ENCODE results near the gene PIGQ. TPM values are rescaled to one million over a fixed set of nuclear protein-coding genes. Genes with fewer than 3 reads are reported as not detected.

Gene PIGQ
- total and polyA plus RNA-seq, 4 donors = 34.9 to 98.2 (median 61.4) TPM

- no peaks in the 10 kb centered on the region for H3K4me1 ChIP-seq (ENCODE audit: control insufficient read depth in 5 of 5, insufficient read depth in 5 of 5, low read length in 5 of 5)
- no peak for TF ChIP-seq CTCF (IDR thresholded peaks at IDR 0.05; ENCODE audit: control extremely low read depth, extremely low read depth)
- H3K9ac ChIP-seq (ENCODE audit: insufficient read depth in 1 of 2, low read length in 2 of 2) = no peak overlapping the region
- no peaks in the 10 kb centered on the region for H3K27me3 ChIP-seq (ENCODE audit: control insufficient read depth in 3 of 3, insufficient read depth in 3 of 3, low read length in 2 of 3)
- WGBS, 2 donors = 97 to 99% methylated on average over 27 to 28 of the region's 28 CpGs
- H3K36me3 ChIP-seq (ENCODE audit: control insufficient read depth in 4 of 4, insufficient read depth in 4 of 4, low read length in 4 of 4) = peaks cover 0 to 71% (median 6%) of the 10 kb centered on the region in 4 donors
- DNase-seq = no peak
- H3K9me3 ChIP-seq (ENCODE audit: control insufficient read depth in 4 of 4, insufficient read depth in 3 of 4, low read length in 3 of 4) = no peaks in the 10 kb centered on the region
- ATAC-seq (ENCODE audit: insufficient read depth, low FRiP score) = no peak
- no peak overlapping the region for H3K27ac ChIP-seq (ENCODE audit: low read depth in 1 of 2, low read length in 1 of 2)
- no peak overlapping the region for H3K4me3 ChIP-seq
Measured at GRCh38 chr16:551210-551609, 18.6 kb upstream of the PIGQ start.

GRCh38 chr16:552171-552570, 17.6 kb upstream of the PIGQ start:
- Histone ChIP-seq H3K27ac (ENCODE audit: low read depth in 1 of 2, low read length in 1 of 2) (no peak overlapping the region), H3K4me3 (no peak overlapping the region), H3K4me1 (ENCODE audit: control insufficient read depth in 5 of 5, insufficient read depth in 5 of 5, low read length in 5 of 5) (no peaks in the 10 kb centered on the region), H3K9me3 (ENCODE audit: control insufficient read depth in 4 of 4, insufficient read depth in 3 of 4, low read length in 3 of 4) (no peaks in the 10 kb centered on the region), H3K9ac (ENCODE audit: insufficient read depth in 1 of 2, low read length in 2 of 2) (no peak overlapping the region), H3K36me3 (ENCODE audit: control insufficient read depth in 4 of 4, insufficient read depth in 4 of 4, low read length in 4 of 4) (peaks cover 0 to 64% (median 6%) of the 10 kb centered on the region in 4 donors), H3K27me3 (ENCODE audit: control insufficient read depth in 3 of 3, insufficient read depth in 3 of 3, low read length in 2 of 3) (no peaks in the 10 kb centered on the region)
- 96 to 97% methylated on average over 34 to 35 of the region's 35 CpGs for WGBS, 2 donors
- DNase-seq (no peak), ATAC-seq (ENCODE audit: insufficient read depth, low FRiP score) (no peak)
- TF ChIP-seq CTCF (IDR thresholded peaks at IDR 0.05; ENCODE audit: control extremely low read depth, extremely low read depth) = no peak

- no peak for DNase-seq
- H3K4me3 ChIP-seq = no peak overlapping the region
Measured at GRCh38 chr16:553601-554296, 16.0 kb upstream of the PIGQ start.

More at GRCh38 chr16:553601-554296, 16.0 kb upstream of the PIGQ start:
- TF ChIP-seq CTCF (IDR thresholded peaks at IDR 0.05; ENCODE audit: control extremely low read depth, extremely low read depth) = no peak
- no peaks in the 10 kb centered on the region for H3K4me1 ChIP-seq (ENCODE audit: control insufficient read depth in 5 of 5, insufficient read depth in 5 of 5, low read length in 5 of 5)
- H3K9me3 ChIP-seq (ENCODE audit: control insufficient read depth in 4 of 4, insufficient read depth in 3 of 4, low read length in 3 of 4) = no peaks in the 10 kb centered on the region
- no peak overlapping the region for H3K27ac ChIP-seq (ENCODE audit: low read depth in 1 of 2, low read length in 1 of 2)
- WGBS, 2 donors = 94 to 96% methylated on average over 30 to 33 of the region's 33 CpGs
- peaks cover 0 to 49% (median 2%) of the 10 kb centered on the region in 4 donors for H3K36me3 ChIP-seq (ENCODE audit: control insufficient read depth in 4 of 4, insufficient read depth in 4 of 4, low read length in 4 of 4)
- H3K9ac ChIP-seq (ENCODE audit: insufficient read depth in 1 of 2, low read length in 2 of 2) = no peak overlapping the region
- peaks cover 0 to 11% (median 0%) of the 10 kb centered on the region in 3 donors for H3K27me3 ChIP-seq (ENCODE audit: control insufficient read depth in 3 of 3, insufficient read depth in 3 of 3, low read length in 2 of 3)
- ATAC-seq (ENCODE audit: insufficient read depth, low FRiP score) = no peak

All from lung (tissue), 12 donors.